HCEC 1CT (cell line): ENCODE measurements around the gene PPM1H.
"Not testable (repeated sequence)": the region's sequence is repeated elsewhere in the genome, so short reads cannot be mapped to it uniquely, and the experiment has no call there.

Source experiments
- DNase-seq: peaks from one replicate; pipeline ENCODE4 v3.0.0-alpha.2; 2017

Gene PPM1H

GRCh38 chr12:62903151-62903550 lies 31.8 kb downstream of the PPM1H start:
- no peak for DNase-seq

- no peak for DNase-seq
These were observed 34.2 kb downstream of the PPM1H start for GRCh38 chr12:62900686-62901272.

GRCh38 chr12:62899568-62900390 lies 35.2 kb downstream of the PPM1H start:
- DNase-seq: no peak

GRCh38 chr12:62898526-62898925 lies 36.4 kb downstream of the PPM1H start:
- DNase-seq: peak; percentile 38

- DNase-seq: no peak
These were observed 39.5 kb downstream of the PPM1H start for GRCh38 chr12:62895351-62895877.

- DNase-seq: no peak
These were observed 41.7 kb downstream of the PPM1H start for GRCh38 chr12:62893276-62893675.

- no peak for DNase-seq
These were observed 43.0 kb downstream of the PPM1H start for GRCh38 chr12:62891805-62892549.

GRCh38 chr12:62888454-62889110 lies 46.4 kb downstream of the PPM1H start:
- no peak for DNase-seq

GRCh38 chr12:62886796-62887195 lies 48.2 kb downstream of the PPM1H start:
- DNase-seq: no peak

- DNase-seq: no peak
These were observed 49.7 kb downstream of the PPM1H start for GRCh38 chr12:62885242-62885641.

GRCh38 chr12:62884832-62885231 lies 50.1 kb downstream of the PPM1H start:
- DNase-seq: not testable (repeated sequence)

- no peak for DNase-seq
These were observed 52.3 kb downstream of the PPM1H start for GRCh38 chr12:62882696-62883095.

GRCh38 chr12:62882140-62882539 lies 52.8 kb downstream of the PPM1H start:
- DNase-seq: no peak

- DNase-seq: no peak
These were observed 55.3 kb downstream of the PPM1H start for GRCh38 chr12:62879691-62880090.

GRCh38 chr12:62879228-62879627 lies 55.7 kb downstream of the PPM1H start:
- DNase-seq: not testable (repeated sequence)

GRCh38 chr12:62878211-62878610 lies 56.7 kb downstream of the PPM1H start:
- DNase-seq: no peak

GRCh38 chr12:62876938-62877548 lies 57.9 kb downstream of the PPM1H start:
- no peak for DNase-seq

GRCh38 chr12:62873826-62874448 lies 61.0 kb downstream of the PPM1H start:
- DNase-seq: no peak

GRCh38 chr12:62873116-62873825 lies 61.7 kb downstream of the PPM1H start:
- no peak for DNase-seq

- DNase-seq: no peak
These were observed 66.1 kb downstream of the PPM1H start for GRCh38 chr12:62868820-62869219.

- peak; percentile 83 for DNase-seq
These were observed 68.4 kb downstream of the PPM1H start for GRCh38 chr12:62866451-62867082.
